ENCODE results near the gene LRMDA.

The LRMDA gene

DNA sequence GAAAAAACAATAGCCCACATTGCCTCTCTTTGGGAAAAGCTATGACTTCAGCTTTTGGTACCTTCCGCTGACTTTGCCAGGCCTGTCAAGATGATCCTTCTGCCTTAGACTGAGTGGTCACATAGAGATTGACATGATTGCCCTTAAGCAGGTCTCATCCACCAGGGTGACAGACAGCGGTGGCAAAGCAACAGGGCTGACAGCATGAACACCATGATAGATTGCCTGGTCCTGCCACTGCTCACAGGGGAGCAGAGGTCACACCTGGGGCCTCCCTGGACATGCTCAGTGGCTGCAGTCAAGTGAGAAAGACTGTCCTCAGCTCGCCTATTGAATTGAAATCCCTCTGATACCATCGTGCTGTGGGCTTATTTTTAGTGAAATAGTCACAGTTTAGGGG is 1125.9 kb downstream of the LRMDA start:
- no peak overlapping the region for H4K8ac ChIP-seq (ENCODE audit: low read depth, low read length)
- H3K4ac ChIP-seq (ENCODE audit: low read depth, low read length), result no peak overlapping the region
- no peak overlapping the region for H2BK120ac ChIP-seq (ENCODE audit: low read depth, low read length)
- H3K9ac ChIP-seq (ENCODE audit: low read length), result no peak overlapping the region
- no peak overlapping the region for H3K4me3 ChIP-seq (ENCODE audit: low read length)
- no peak for DNase-seq
- no peak overlapping the region for H3K18ac ChIP-seq (ENCODE audit: low read length)
- H2BK5ac ChIP-seq (ENCODE audit: low read length), result no peak overlapping the region
- WGBS (ENCODE audit: extremely low coverage, insufficient coverage, low lambda C conversion rate), result no CpG with 5 or more reads among the region's 4 CpGs
- H3K36me3 ChIP-seq (ENCODE audit: control insufficient read depth, insufficient read depth, low read length), result no peaks in the 10 kb centered on the region
- no peak overlapping the region for H3K4me2 ChIP-seq (ENCODE audit: low read length)
- no peaks in the 10 kb centered on the region for H3K79me2 ChIP-seq (ENCODE audit: control insufficient read depth, insufficient read depth, low read length)
- no peaks in the 10 kb centered on the region for H3K79me1 ChIP-seq (ENCODE audit: low read length)
- H3K4me1 ChIP-seq (ENCODE audit: control insufficient read depth, low read depth, low read length), result no peaks in the 10 kb centered on the region
- H2BK15ac ChIP-seq (replicated peaks; ENCODE audit: low read depth), result no peak overlapping the region
- no peak overlapping the region for H3K27ac ChIP-seq (ENCODE audit: low read depth, low read length)
- no peak overlapping the region for H4K5ac ChIP-seq (ENCODE audit: low read length)
- H3K23ac ChIP-seq (ENCODE audit: low read length), result no peak overlapping the region
- H2AK5ac ChIP-seq (ENCODE audit: low read length), result no peak overlapping the region
- H3K27me3 ChIP-seq (ENCODE audit: insufficient read depth, low read length, poor library complexity), result no peaks in the 10 kb centered on the region
- H3K56ac ChIP-seq (ENCODE audit: low read length), result no peak overlapping the region

DNA sequence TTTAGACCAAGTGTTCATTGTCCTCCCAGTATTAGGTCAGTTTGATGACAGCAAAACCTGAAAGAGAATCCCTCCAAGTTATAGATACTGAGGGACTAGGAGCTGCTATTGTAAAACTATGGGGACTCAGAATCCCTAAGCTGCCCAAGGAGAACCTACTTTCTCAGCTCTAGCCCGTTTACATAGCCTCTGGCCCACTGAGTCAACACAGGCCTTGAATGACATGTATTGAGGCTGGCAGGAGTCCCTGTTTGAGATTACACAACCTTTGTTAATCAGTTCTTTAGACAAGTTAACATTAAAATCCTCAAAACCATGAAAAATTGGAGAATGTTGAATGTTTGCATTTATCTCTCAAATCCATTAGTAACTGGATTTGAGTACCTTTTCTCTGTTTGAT is 1127.2 kb downstream of the LRMDA start:
- no peak overlapping the region for H3K4me2 ChIP-seq (ENCODE audit: low read length)

DNA sequence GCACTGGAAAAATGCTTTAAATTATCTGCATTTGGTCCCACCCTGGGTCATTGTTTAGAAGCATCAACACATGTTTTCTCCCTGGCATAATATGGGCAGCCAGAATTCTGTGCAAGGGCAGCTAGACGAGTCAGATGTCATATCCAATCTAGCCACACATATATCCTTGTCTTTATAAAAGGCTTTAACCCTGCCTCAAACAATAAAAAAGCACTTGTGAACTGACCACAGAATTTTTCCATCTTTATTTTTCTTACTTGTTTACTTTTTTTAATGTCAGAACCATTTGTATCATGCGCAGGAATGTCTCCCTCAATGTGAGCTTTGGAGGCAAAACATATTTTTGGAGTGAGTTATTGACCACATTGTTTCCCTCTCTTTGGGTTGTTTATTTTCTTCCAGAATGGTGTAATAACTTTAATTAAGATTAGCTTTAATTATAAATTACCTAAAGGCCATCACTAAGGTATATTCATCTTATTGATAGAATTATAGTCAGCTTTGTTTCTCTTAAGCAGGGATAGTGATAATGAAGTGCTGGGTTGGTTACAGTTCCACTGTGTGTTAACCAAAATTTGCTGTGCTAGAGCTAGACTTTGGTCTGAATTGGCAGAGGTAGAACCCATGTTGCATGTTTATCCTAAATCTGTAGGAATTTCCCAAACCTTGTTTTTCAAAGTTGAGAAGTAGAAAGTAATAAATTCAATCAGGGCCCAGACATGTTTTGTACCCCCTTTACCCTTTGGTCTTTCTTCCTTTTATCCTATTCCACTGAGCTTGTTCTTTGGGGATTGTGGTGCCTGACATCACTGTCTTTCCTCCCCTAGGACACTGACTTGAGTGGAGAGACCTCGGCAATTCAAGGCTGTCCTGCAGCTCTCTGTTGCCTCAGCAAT is 1127.8 kb downstream of the LRMDA start:
- no peak overlapping the region for H4K8ac ChIP-seq (ENCODE audit: low read depth, low read length)
- H3K18ac ChIP-seq (ENCODE audit: low read length), result no peak overlapping the region
- H3K27ac ChIP-seq (ENCODE audit: low read depth, low read length), result no peak overlapping the region
- no peaks in the 10 kb centered on the region for H3K4me1 ChIP-seq (ENCODE audit: control insufficient read depth, low read depth, low read length)
- no peak overlapping the region for H3K56ac ChIP-seq (ENCODE audit: low read length)
- H3K4me3 ChIP-seq (ENCODE audit: low read length), result no peak overlapping the region
- WGBS (ENCODE audit: extremely low coverage, insufficient coverage, low lambda C conversion rate), result no CpG with 5 or more reads among the region's 3 CpGs
- H4K5ac ChIP-seq (ENCODE audit: low read length), result no peak overlapping the region
- no peak overlapping the region for H3K23ac ChIP-seq (ENCODE audit: low read length)
- H2BK5ac ChIP-seq (ENCODE audit: low read length), result no peak overlapping the region
- no peak overlapping the region for H2BK15ac ChIP-seq (replicated peaks; ENCODE audit: low read depth)
- H3K4me2 ChIP-seq (ENCODE audit: low read length), result no peak overlapping the region
- no peak overlapping the region for H3K9ac ChIP-seq (ENCODE audit: low read length)
- H3K36me3 ChIP-seq (ENCODE audit: control insufficient read depth, insufficient read depth, low read length), result no peaks in the 10 kb centered on the region
- H3K4ac ChIP-seq (ENCODE audit: low read depth, low read length), result no peak overlapping the region
- no peak overlapping the region for H2BK120ac ChIP-seq (ENCODE audit: low read depth, low read length)
- H3K27me3 ChIP-seq (ENCODE audit: insufficient read depth, low read length, poor library complexity), result no peaks in the 10 kb centered on the region
- DNase-seq, result no peak
- no peaks in the 10 kb centered on the region for H3K79me1 ChIP-seq (ENCODE audit: low read length)
- H3K79me2 ChIP-seq (ENCODE audit: control insufficient read depth, insufficient read depth, low read length), result no peaks in the 10 kb centered on the region
- no peak overlapping the region for H2AK5ac ChIP-seq (ENCODE audit: low read length)

More for the DNA sequence above, 1127.2 kb downstream of the LRMDA start:
- no peak for DNase-seq
- no peak overlapping the region for H3K18ac ChIP-seq (ENCODE audit: low read length)
- H3K4me3 ChIP-seq (ENCODE audit: low read length), result no peak overlapping the region
- H3K9ac ChIP-seq (ENCODE audit: low read length), result no peak overlapping the region
- no CpG with 5 or more reads among the region's 1 CpG for WGBS (ENCODE audit: extremely low coverage, insufficient coverage, low lambda C conversion rate)
- H3K27ac ChIP-seq (ENCODE audit: low read depth, low read length), result no peak overlapping the region
- no peaks in the 10 kb centered on the region for H3K36me3 ChIP-seq (ENCODE audit: control insufficient read depth, insufficient read depth, low read length)
- no peak overlapping the region for H3K23ac ChIP-seq (ENCODE audit: low read length)
- no peaks in the 10 kb centered on the region for H3K4me1 ChIP-seq (ENCODE audit: control insufficient read depth, low read depth, low read length)
- H3K56ac ChIP-seq (ENCODE audit: low read length), result no peak overlapping the region
- H2AK5ac ChIP-seq (ENCODE audit: low read length), result no peak overlapping the region
- no peak overlapping the region for H3K4ac ChIP-seq (ENCODE audit: low read depth, low read length)
- H3K79me1 ChIP-seq (ENCODE audit: low read length), result no peaks in the 10 kb centered on the region
- H3K27me3 ChIP-seq (ENCODE audit: insufficient read depth, low read length, poor library complexity), result no peaks in the 10 kb centered on the region
- no peak overlapping the region for H2BK15ac ChIP-seq (replicated peaks; ENCODE audit: low read depth)
- H2BK5ac ChIP-seq (ENCODE audit: low read length), result no peak overlapping the region
- no peak overlapping the region for H4K5ac ChIP-seq (ENCODE audit: low read length)
- no peak overlapping the region for H2BK120ac ChIP-seq (ENCODE audit: low read depth, low read length)
- no peak overlapping the region for H4K8ac ChIP-seq (ENCODE audit: low read depth, low read length)
- no peaks in the 10 kb centered on the region for H3K79me2 ChIP-seq (ENCODE audit: control insufficient read depth, insufficient read depth, low read length)

DNA sequence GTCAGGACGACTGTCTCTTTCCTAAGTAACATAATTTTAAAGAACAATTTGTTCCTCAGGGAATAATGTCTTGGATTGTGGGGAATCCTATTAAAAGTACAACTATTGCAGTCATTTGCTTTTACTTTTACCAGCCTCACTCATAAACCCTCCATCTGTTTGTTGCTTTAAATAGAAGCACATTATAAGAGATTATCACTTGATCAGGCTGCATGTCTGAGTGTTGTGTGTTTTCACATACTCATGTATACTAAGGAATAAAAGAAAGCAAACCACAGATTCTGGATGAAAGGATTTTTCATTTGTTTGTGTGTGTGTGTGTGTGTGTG is 1128.4 kb downstream of the LRMDA start:
- Histone ChIP-seq H4K5ac (ENCODE audit: low read length) (no peak overlapping the region), H3K27ac (ENCODE audit: low read depth, low read length) (no peak overlapping the region), H3K4me3 (ENCODE audit: low read length) (no peak overlapping the region), H3K4me2 (ENCODE audit: low read length) (no peak overlapping the region), H3K4me1 (ENCODE audit: control insufficient read depth, low read depth, low read length) (no peaks in the 10 kb centered on the region), H3K9ac (ENCODE audit: low read length) (no peak overlapping the region), H2BK15ac (replicated peaks; ENCODE audit: low read depth) (no peak overlapping the region), H3K23ac (ENCODE audit: low read length) (no peak overlapping the region), H3K79me1 (ENCODE audit: low read length) (no peaks in the 10 kb centered on the region), H2BK5ac (ENCODE audit: low read length) (no peak overlapping the region), H3K36me3 (ENCODE audit: control insufficient read depth, insufficient read depth, low read length) (no peaks in the 10 kb centered on the region), H4K8ac (ENCODE audit: low read depth, low read length) (no peak overlapping the region), H3K4ac (ENCODE audit: low read depth, low read length) (no peak overlapping the region), H2AK5ac (ENCODE audit: low read length) (no peak overlapping the region), H3K18ac (ENCODE audit: low read length) (no peak overlapping the region), H3K56ac (ENCODE audit: low read length) (no peak overlapping the region), H3K27me3 (ENCODE audit: insufficient read depth, low read length, poor library complexity) (no peaks in the 10 kb centered on the region), H2BK120ac (ENCODE audit: low read depth, low read length) (no peak overlapping the region), H3K79me2 (ENCODE audit: control insufficient read depth, insufficient read depth, low read length) (no peaks in the 10 kb centered on the region)
- WGBS (ENCODE audit: extremely low coverage, insufficient coverage, low lambda C conversion rate), result no CpG with 5 or more reads among the region's 1 CpG
- DNase-seq, result no peak

GRCh38 chr10:76560338-76560737 is 1128.9 kb downstream of the LRMDA start:
- no peak overlapping the region for H3K4me3 ChIP-seq (ENCODE audit: low read length)
- H3K9ac ChIP-seq (ENCODE audit: low read length), result no peak overlapping the region
- no peak overlapping the region for H3K23ac ChIP-seq (ENCODE audit: low read length)
- H3K4me1 ChIP-seq (ENCODE audit: control insufficient read depth, low read depth, low read length), result no peaks in the 10 kb centered on the region
- no peak overlapping the region for H3K18ac ChIP-seq (ENCODE audit: low read length)
- no peak overlapping the region for H2BK5ac ChIP-seq (ENCODE audit: low read length)
- no peaks in the 10 kb centered on the region for H3K79me1 ChIP-seq (ENCODE audit: low read length)
- no peak overlapping the region for H4K5ac ChIP-seq (ENCODE audit: low read length)
- WGBS (ENCODE audit: extremely low coverage, insufficient coverage, low lambda C conversion rate), result no CpG with 5 or more reads among the region's 5 CpGs
- H3K36me3 ChIP-seq (ENCODE audit: control insufficient read depth, insufficient read depth, low read length), result no peaks in the 10 kb centered on the region
- H3K4ac ChIP-seq (ENCODE audit: low read depth, low read length), result no peak overlapping the region
- H3K79me2 ChIP-seq (ENCODE audit: control insufficient read depth, insufficient read depth, low read length), result no peaks in the 10 kb centered on the region
- no peaks in the 10 kb centered on the region for H3K27me3 ChIP-seq (ENCODE audit: insufficient read depth, low read length, poor library complexity)
- H3K4me2 ChIP-seq (ENCODE audit: low read length), result no peak overlapping the region
- no peak for DNase-seq
- no peak overlapping the region for H2BK15ac ChIP-seq (replicated peaks; ENCODE audit: low read depth)
- H2AK5ac ChIP-seq (ENCODE audit: low read length), result no peak overlapping the region
- no peak overlapping the region for H2BK120ac ChIP-seq (ENCODE audit: low read depth, low read length)
- no peak overlapping the region for H3K56ac ChIP-seq (ENCODE audit: low read length)
- H4K8ac ChIP-seq (ENCODE audit: low read depth, low read length), result no peak overlapping the region
- no peak overlapping the region for H3K27ac ChIP-seq (ENCODE audit: low read depth, low read length)

DNA sequence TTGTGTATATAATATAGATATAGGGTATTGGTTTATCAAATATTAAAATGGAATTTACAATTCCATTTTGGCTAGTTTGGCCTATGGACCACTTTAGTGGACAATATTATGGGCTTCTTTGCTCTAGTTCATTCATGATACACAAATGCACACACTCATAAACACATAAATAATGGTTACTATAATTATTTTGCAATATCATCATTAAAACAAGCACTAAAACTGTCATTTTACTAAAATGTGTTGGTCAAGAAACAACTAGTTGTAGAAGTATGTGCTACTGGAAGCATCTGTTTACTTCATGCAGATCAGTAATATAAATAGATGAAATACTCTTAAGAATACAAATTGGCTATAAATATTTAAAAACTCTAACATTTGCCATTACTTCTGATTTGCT is 1131.9 kb downstream of the LRMDA start:
- H3K4me3 ChIP-seq (ENCODE audit: low read length), result no peak overlapping the region
- H3K9ac ChIP-seq (ENCODE audit: low read length), result no peak overlapping the region
- no peak overlapping the region for H3K23ac ChIP-seq (ENCODE audit: low read length)
- H2BK120ac ChIP-seq (ENCODE audit: low read depth, low read length), result no peak overlapping the region
- no peak overlapping the region for H3K18ac ChIP-seq (ENCODE audit: low read length)
- H2BK5ac ChIP-seq (ENCODE audit: low read length), result no peak overlapping the region
- no peak overlapping the region for H3K56ac ChIP-seq (ENCODE audit: low read length)
- no peak overlapping the region for H4K5ac ChIP-seq (ENCODE audit: low read length)
- H3K36me3 ChIP-seq (ENCODE audit: control insufficient read depth, insufficient read depth, low read length), result no peaks in the 10 kb centered on the region
- DNase-seq, result no peak
- H3K4me1 ChIP-seq (ENCODE audit: control insufficient read depth, low read depth, low read length), result no peaks in the 10 kb centered on the region
- no peak overlapping the region for H2BK15ac ChIP-seq (replicated peaks; ENCODE audit: low read depth)
- no peak overlapping the region for H3K27ac ChIP-seq (ENCODE audit: low read depth, low read length)
- H3K79me2 ChIP-seq (ENCODE audit: control insufficient read depth, insufficient read depth, low read length), result no peaks in the 10 kb centered on the region
- no peak overlapping the region for H3K4ac ChIP-seq (ENCODE audit: low read depth, low read length)
- no peaks in the 10 kb centered on the region for H3K27me3 ChIP-seq (ENCODE audit: insufficient read depth, low read length, poor library complexity)
- H3K4me2 ChIP-seq (ENCODE audit: low read length), result no peak overlapping the region
- H4K8ac ChIP-seq (ENCODE audit: low read depth, low read length), result no peak overlapping the region
- H2AK5ac ChIP-seq (ENCODE audit: low read length), result no peak overlapping the region
- H3K79me1 ChIP-seq (ENCODE audit: low read length), result no peaks in the 10 kb centered on the region
